Transverse colon (tissue), 4 donors: ENCODE data around the gene PPP1R3D. TPM values are rescaled to one million over a fixed set of nuclear protein-coding genes. Genes with fewer than 3 reads are reported as not detected.

Source experiments
- DNase-seq: peaks from one replicate; pipeline ENCODE4 v3.0.0-alpha.2; 2019
- H3K27ac ChIP-seq, 4 donors: fragments of 200-600 bp; sonication (generic); 2 replicates each; pipeline ENCODE4 v1.5.1; 2016 to 2018; ENCODE audit warnings: inconsistent platforms in 4 of 4
- H3K27me3 ChIP-seq: fragments of 200-600 bp; sonication (generic); 2 replicates; pipeline ENCODE4 v1.5.1; 2017; ENCODE audit warnings: inconsistent platforms
- H3K36me3 ChIP-seq, 4 donors: fragments of 200-600 bp; sonication (generic); 2 replicates each; pipeline ENCODE4 v1.5.1; 2017 to 2019; ENCODE audit warnings: inconsistent platforms in 4 of 4
- H3K4me1 ChIP-seq, 4 donors: fragments of 200-600 bp; sonication (generic); 2 replicates each; pipeline ENCODE4 v1.5.1; 2017 to 2020; ENCODE audit warnings: inconsistent platforms in 4 of 4
- H3K4me3 ChIP-seq, 4 donors: fragments of 200-600 bp; sonication (generic); 1 replicate in 1 of 4; 2 replicates in 3 of 4; pipeline versions ENCODE4 v1.5.1 to v1.6.1; 2017 to 2019; ENCODE audit warnings: inconsistent platforms in 4 of 4
- H3K9me3 ChIP-seq, 2 donors: fragments of 200-600 bp; sonication (generic); 2 replicates each; pipeline ENCODE4 v1.5.1; 2017 to 2019; ENCODE audit warnings: inconsistent platforms in 2 of 2
- CTCF ChIP-seq, 5 experiments: fragments of 200-600 bp in 3 of 5; fragments of 450-650 bp in 2 of 5; sonication (generic) in 3 of 5; IDR thresholded peaks; 1 replicate in 2 of 5; 2 replicates in 3 of 5; pipeline ENCODE4 v1.5.1; 2016 to 2017; ENCODE audit warnings: antibody characterized with exemption in 5 of 5, inconsistent platforms in 3 of 5, mild to moderate bottlenecking in 2 of 5, moderate library complexity in 1 of 5
- EP300 ChIP-seq: sonication (generic); formaldehyde crosslinking; IDR thresholded peaks from one replicate; pipeline ENCODE4 v1.6.1; 2017; ENCODE audit warnings: antibody characterized with exemption, low read depth
- POLR2A ChIP-seq: fragments of 450-650 bp; IDR thresholded peaks from one replicate; pipeline ENCODE4 v1.6.1; 2016; ENCODE audit warnings: antibody characterized with exemption, mild to moderate bottlenecking, moderate library complexity
- POLR2AphosphoS5 ChIP-seq, 3 donors: sonication (generic); formaldehyde crosslinking; IDR thresholded peaks; one replicate each; pipeline ENCODE4 v1.6.1; 2016; ENCODE audit warnings: antibody characterized with exemption in 3 of 3
- WGBS, 2 donors: methylation state at CpG; one replicate each; pipeline ENCODE4 v1.1.5; 2018; ENCODE audit warnings: low coverage in 1 of 2; 5-methylcytosine and 5-hydroxymethylcytosine counted together
- in situ Hi-C, 4 donors: fragments of 200-750 bp; cut with MboI; loops; one replicate each; pipeline versions ENCODE4 v1.15.0 to v1.15.1; 2017; ENCODE audit warnings: low sequenced_read_pairs in 3 of 4, low pct_ligation_motif_present in 1 of 4, low pct_unique_long_range_greater_than_20kb in 1 of 4
- intact Hi-C: fragments of 100-400 bp; cut with DNase I; formaldehyde crosslinking; loops from one replicate; pipeline ENCODE4 v1.15.1; 2023; ENCODE audit warnings: low total_unique reads
- total RNA-seq, 4 donors: library from RNA; depleted of rRNA; stranded (reverse); fragments of >200 nt; gene quantifications; one replicate each; pipeline ENCODE4 v1.1.0, GENCODE V29; 2016

PPP1R3D gene
- total RNA-seq, 4 donors from 2014 or later, result 6.0 to 17.6 (median 12.2) TPM

GRCh38 chr20:59947376-59947775 lies 7.3 kb upstream of the PPP1R3D start:
- in situ Hi-C loops, result no loop called here
- WGBS, 2 donors, result 54 to 87% methylated on average over 8 of the region's 8 CpGs
- no peak for DNase-seq
- TF ChIP-seq POLR2A, result no peak
- TF ChIP-seq POLR2AphosphoS5 (IDR thresholded peaks at IDR 0.05), result no peak
- TF ChIP-seq CTCF (IDR thresholded peaks at IDR 0.05), result no peak
- TF ChIP-seq EP300, result no peak
- intact Hi-C loops, result no loop called here
- no peak overlapping the region for H3K27ac ChIP-seq
- H3K4me1 ChIP-seq, result peaks cover 0 to 6% (median 0%) of the 10 kb centered on the region in 4 donors
- no peaks in the 10 kb centered on the region for H3K9me3 ChIP-seq
- H3K4me3 ChIP-seq, result no peak overlapping the region
- H3K36me3 ChIP-seq, result peaks cover 0 to 30% (median 9%) of the 10 kb centered on the region in 4 donors
- H3K27me3 ChIP-seq, result no peaks in the 10 kb centered on the region

- H3K9me3 ChIP-seq, result no peaks in the 10 kb centered on the region
- intact Hi-C loops (no loop called here), in situ Hi-C loops (no loop called here)
- 90 to 95% methylated on average over 2 of the region's 2 CpGs for WGBS, 2 donors
- TF ChIP-seq CTCF (IDR thresholded peaks at IDR 0.05) (no peak), POLR2AphosphoS5 (IDR thresholded peaks at IDR 0.05) (no peak), POLR2A (no peak), EP300 (no peak)
- no peak overlapping the region for H3K27ac ChIP-seq
- H3K27me3 ChIP-seq, result no peaks in the 10 kb centered on the region
- H3K4me1 ChIP-seq, result peaks cover 7 to 21% (median 10%) of the 10 kb centered on the region in 4 donors
- peaks cover 0 to 26% (median 9%) of the 10 kb centered on the region in 4 donors for H3K36me3 ChIP-seq
- no peak overlapping the region for H3K4me3 ChIP-seq
- DNase-seq, result no peak
Observed at GRCh38 chr20:59945731-59946130, 5.6 kb upstream of the PPP1R3D start.

GRCh38 chr20:59945175-59945574 lies 5.1 kb upstream of the PPP1R3D start:
- intact Hi-C loops, result no loop called here
- in situ Hi-C loops, result no loop called here
- no peak for DNase-seq
- WGBS, 2 donors, result 76 to 78% methylated on average over 3 of the region's 3 CpGs
- no peak overlapping the region for H3K4me3 ChIP-seq
- no peak overlapping the region for H3K27ac ChIP-seq
- no peaks in the 10 kb centered on the region for H3K27me3 ChIP-seq
- TF ChIP-seq POLR2AphosphoS5 (IDR thresholded peaks at IDR 0.05) (no peak), CTCF (IDR thresholded peaks at IDR 0.05) (no peak), EP300 (no peak), POLR2A (no peak)
- H3K9me3 ChIP-seq, result no peaks in the 10 kb centered on the region
- H3K36me3 ChIP-seq, result peaks cover 0 to 26% (median 9%) of the 10 kb centered on the region in 4 donors
- H3K4me1 ChIP-seq, result peaks cover 7 to 21% (median 10%) of the 10 kb centered on the region in 4 donors

- no peak overlapping the region for H3K27ac ChIP-seq
- no peak overlapping the region for H3K4me3 ChIP-seq
- WGBS, 2 donors, result 83 to 89% methylated on average over 7 of the region's 7 CpGs
- H3K27me3 ChIP-seq, result no peaks in the 10 kb centered on the region
- H3K9me3 ChIP-seq, result no peaks in the 10 kb centered on the region
- in situ Hi-C loops, result no loop called here
- peaks cover 7 to 21% (median 10%) of the 10 kb centered on the region in 4 donors for H3K4me1 ChIP-seq
- DNase-seq, result no peak
- intact Hi-C loops, result no loop called here
- peaks cover 0 to 26% (median 9%) of the 10 kb centered on the region in 4 donors for H3K36me3 ChIP-seq
- TF ChIP-seq EP300, result no peak
- TF ChIP-seq CTCF (IDR thresholded peaks at IDR 0.05), result no peak
- TF ChIP-seq POLR2A, result no peak
Observed at GRCh38 chr20:59944726-59945125, 4.6 kb upstream of the PPP1R3D start.
